Caco-2 (cell line): ENCODE results near the gene GAMT. TPM values are rescaled to one million over a fixed set of nuclear protein-coding genes. Genes with fewer than 3 reads are reported as not detected.

Experiments used
- BruUV-seq: library from RNA; stranded (reverse); fragments of 400-500 nt; replicated peaks from 2 replicates; lab custom pipeline; 2021; lab: Mats Ljungman, UMichigan
- CTCF ChIA-PET: fragments of 300-600 bp; sonication (Branson Sonifier 250); formaldehyde crosslinking; loops from one replicate; lab custom pipeline; 2022; ENCODE audit warnings: antibody characterized with exemption; lab: Charles Lee
- POLR2A ChIA-PET: fragments of 300-600 bp; sonication (Branson Sonifier 250); formaldehyde crosslinking; loops from one replicate; lab custom pipeline; 2022; ENCODE audit warnings: antibody characterized with exemption; lab: Charles Lee
- DNase-seq, 2 experiments: peaks; one replicate each; pipeline versions ENCODE4 v3.0.0 to v3.0.0-alpha.2; 2020 to 2022
- H3K27me3 ChIP-seq: replicated peaks from 2 replicates; pipeline ENCODE4 v1.6.0; 2011; ENCODE audit warnings: low read length; ENCODE audit not compliant: control insufficient read depth, insufficient read depth
- H3K36me3 ChIP-seq: 2 replicates; pipeline ENCODE4 v1.5.1; 2011; ENCODE audit warnings: low read length; ENCODE audit not compliant: control insufficient read depth, insufficient read depth
- H3K4me1 ChIP-seq: fragments of 250-450 bp; sonication (Bioruptor Pico); 2 replicates; pipeline ENCODE4 v1.5.1; 2020; ENCODE audit warnings: mild to moderate bottlenecking
- H3K4me3 ChIP-seq: 2 replicates; pipeline ENCODE4 v1.5.1; 2011; ENCODE audit warnings: low read depth, mild to moderate bottlenecking, control low read depth, low read length
- H3K9me3 ChIP-seq: fragments of 250-450 bp; sonication (Bioruptor Pico); 2 replicates; pipeline ENCODE4 v1.5.1; 2020; ENCODE audit warnings: mild to moderate bottlenecking, moderate library complexity
- H3K27ac Mint-ChIP-seq: one replicate; pipeline ENCODE4 v1.8.0; 2022; ENCODE audit warnings: mixed read lengths; ENCODE audit not compliant: unreplicated experiment
- H3K27me3 Mint-ChIP-seq: one replicate; pipeline ENCODE4 v1.8.0; 2022; ENCODE audit warnings: mixed read lengths; ENCODE audit not compliant: insufficient read depth, unreplicated experiment
- H3K36me3 Mint-ChIP-seq: one replicate; pipeline ENCODE4 v1.8.0; 2022; ENCODE audit warnings: mild to moderate bottlenecking, mixed read lengths; ENCODE audit not compliant: insufficient read depth, unreplicated experiment
- H3K4me1 Mint-ChIP-seq: one replicate; pipeline ENCODE4 v1.8.0; 2022; ENCODE audit warnings: low read depth, mixed read lengths; ENCODE audit not compliant: unreplicated experiment
- H3K4me3 Mint-ChIP-seq: one replicate; pipeline ENCODE4 v1.8.0; 2022; ENCODE audit warnings: mild to moderate bottlenecking, moderate library complexity, mixed read lengths; ENCODE audit not compliant: unreplicated experiment
- H3K9me3 Mint-ChIP-seq: one replicate; pipeline ENCODE4 v1.8.0; 2022; ENCODE audit warnings: mixed read lengths; ENCODE audit not compliant: unreplicated experiment
- CTCF ChIP-seq, 2 experiments: fragments of 200-600 bp in 1 of 2; IDR thresholded peaks; 1 replicate in 1 of 2; 2 replicates in 1 of 2; pipeline versions ENCODE4 v1.5.1 to v1.8.0; 2011 to 2022; ENCODE audit warnings: antibody characterized with exemption in 1 of 2, control low read depth in 1 of 2, inconsistent platforms in 1 of 2, low read depth in 1 of 2, low read length in 1 of 2, mild to moderate bottlenecking in 1 of 2, moderate library complexity in 1 of 2; ENCODE audit not compliant: insufficient read depth in 1 of 2, severe bottlenecking in 1 of 2, unreplicated experiment in 1 of 2
- intact Hi-C: fragments of 100-400 bp; cut with micrococcal nuclease; formaldehyde crosslinking; loops from one replicate; pipeline ENCODE4 v1.10.0; 2022; ENCODE audit not compliant: unreplicated experiment
- total RNA-seq: library from RNA; stranded (reverse); gene quantifications from 2 replicates; pipeline ENCODE4 v1.2.3, GENCODE V29; 2022

Gene GAMT
- total RNA-seq, 1 experiment from 2014 or later = 75.7 TPM

- H3K27me3 Mint-ChIP-seq = peaks cover 6% of the 10 kb centered on the region
- no peaks in the 10 kb centered on the region for H3K27me3 ChIP-seq
- CTCF ChIA-PET = no interaction called here
- intact Hi-C loops = no loop called here
- DNase-seq = no peak
- peaks cover 8% of the 10 kb centered on the region for H3K4me1 Mint-ChIP-seq
- peaks cover 47% of the 10 kb centered on the region for H3K36me3 Mint-ChIP-seq
- peaks cover 4% of the 10 kb centered on the region; the same call in 1 of the 2 replicates for H3K36me3 ChIP-seq
- TF ChIP-seq CTCF (IDR thresholded peaks at IDR 0.05; ENCODE audit: insufficient read depth in 1 of 2, low read depth in 1 of 2, low read length in 1 of 2, severe bottlenecking in 1 of 2, unreplicated experiment in 1 of 2) = no peak
- H3K9me3 ChIP-seq = no peaks in the 10 kb centered on the region
- no TSS peak for BruUV-seq
- no peaks in the 10 kb centered on the region for H3K9me3 Mint-ChIP-seq
- H3K4me1 ChIP-seq = 0 out of 2 replicates have a peak, but pooled peaks cover 3% of the 10 kb centered on the region
- no peak overlapping the region for H3K4me3 Mint-ChIP-seq
- no peak overlapping the region for H3K27ac Mint-ChIP-seq
- POLR2A ChIA-PET = no interaction called here
- H3K4me3 ChIP-seq = no peak overlapping the region
Measured at GRCh38 chr19:1386945-1387683, 14.2 kb downstream of the GAMT start.

- CTCF ChIA-PET = no interaction called here
Measured at GRCh38 chr19:1385816-1386215, 15.5 kb downstream of the GAMT start.

More at GRCh38 chr19:1385816-1386215, 15.5 kb downstream of the GAMT start:
- H3K4me3 ChIP-seq = no peak overlapping the region
- H3K27me3 ChIP-seq = no peaks in the 10 kb centered on the region
- Mint-ChIP-seq H3K27ac (no peak overlapping the region), H3K4me3 (no peak overlapping the region), H3K27me3 (peaks cover 6% of the 10 kb centered on the region), H3K9me3 (no peaks in the 10 kb centered on the region), H3K36me3 (peaks cover 34% of the 10 kb centered on the region), H3K4me1 (peaks cover 8% of the 10 kb centered on the region)
- no peak for DNase-seq
- POLR2A ChIA-PET = no interaction called here
- H3K36me3 ChIP-seq = peaks cover 2% of the 10 kb centered on the region; the same call in 1 of the 2 replicates
- TF ChIP-seq CTCF (IDR thresholded peaks at IDR 0.05; ENCODE audit: insufficient read depth in 1 of 2, low read depth in 1 of 2, low read length in 1 of 2, severe bottlenecking in 1 of 2, unreplicated experiment in 1 of 2) = no peak
- no TSS peak for BruUV-seq
- no peaks in the 10 kb centered on the region for H3K9me3 ChIP-seq
- intact Hi-C loops = no loop called here
- 0 out of 2 replicates have a peak, but pooled peaks cover 3% of the 10 kb centered on the region for H3K4me1 ChIP-seq
